Neutrophil (primary cell): ENCODE results near the gene CPD.
A peak's percentile ranks its signal among the peaks of the same experiment; 100 is the strongest.
"Not testable (repeated sequence)": the region's sequence is repeated elsewhere in the genome, so short reads cannot be mapped to it uniquely, and the experiment has no call there.

Source experiments
- H3K27ac ChIP-seq: fragments of 200-600 bp; sonication (generic); 2 replicates; pipeline ENCODE4 v1.5.1; 2016; ENCODE audit warnings: mild to moderate bottlenecking, moderate library complexity
- H3K27me3 ChIP-seq: fragments of 200-600 bp; sonication (generic); 2 replicates; pipeline ENCODE4 v1.6.0; 2016; ENCODE audit warnings: mild to moderate bottlenecking
- H3K36me3 ChIP-seq: fragments of 200-600 bp; sonication (generic); 2 replicates; pipeline ENCODE4 v1.5.1; 2017
- H3K4me1 ChIP-seq, 2 experiments: fragments of 200-600 bp in 1 of 2; sonication (generic) in 1 of 2; 1 replicate in 1 of 2; 2 replicates in 1 of 2; pipeline versions ENCODE4 v1.5.1 to v1.6.1; 2013 to 2016; ENCODE audit warnings: low read depth in 1 of 2, low read length in 1 of 2, mild to moderate bottlenecking in 1 of 2, moderate library complexity in 1 of 2; ENCODE audit not compliant: control insufficient read depth in 1 of 2, insufficient read depth in 1 of 2
- H3K4me3 ChIP-seq, 2 experiments: fragments of 200-600 bp in 1 of 2; sonication (generic) in 1 of 2; 1 replicate in 1 of 2; 2 replicates in 1 of 2; pipeline ENCODE4 v1.5.1; 2013 to 2016; ENCODE audit warnings: low read depth in 1 of 2, low read length in 1 of 2, mild to moderate bottlenecking in 1 of 2, moderate library complexity in 1 of 2
- H3K9me3 ChIP-seq: fragments of 200-600 bp; sonication (generic); 2 replicates; pipeline ENCODE4 v1.5.1; 2016
- CTCF ChIP-seq: fragments of 200-600 bp; sonication (generic); IDR thresholded peaks from 2 replicates; pipeline ENCODE4 v1.5.1; 2016; ENCODE audit warnings: antibody characterized with exemption

Gene CPD

GRCh38 chr17:30337393-30337999, 41.2 kb upstream of the CPD start:
- no peak for TF ChIP-seq CTCF

GRCh38 chr17:30339086-30339485, 39.6 kb upstream of the CPD start:
- Histone ChIP-seq H3K27me3 (no peaks in the 10 kb centered on the region), H3K4me1 (peaks cover 37 to 38% of the 10 kb centered on the region in 2 experiments), H3K36me3 (no peaks in the 10 kb centered on the region), H3K9me3 (no peaks in the 10 kb centered on the region), H3K27ac (peak overlapping the region; percentile 86), H3K4me3 (no peak overlapping the region)
- TF ChIP-seq CTCF = no peak

More at GRCh38 chr17:30337393-30337999, 41.2 kb upstream of the CPD start:
- Histone ChIP-seq H3K4me3 (no peak overlapping the region), H3K27me3 (no peaks in the 10 kb centered on the region), H3K9me3 (no peaks in the 10 kb centered on the region), H3K4me1 (peaks cover 24 to 30% of the 10 kb centered on the region in 2 experiments), H3K27ac (peak overlapping the region; percentile 86), H3K36me3 (no peaks in the 10 kb centered on the region)

GRCh38 chr17:30340801-30341356, 37.8 kb upstream of the CPD start:
- Histone ChIP-seq H3K27me3 (no peaks in the 10 kb centered on the region), H3K9me3 (no peaks in the 10 kb centered on the region), H3K4me1 (peaks cover 55 to 56% of the 10 kb centered on the region in 2 experiments), H3K36me3 (no peaks in the 10 kb centered on the region), H3K27ac (peak overlapping the region; percentile 86), H3K4me3 (no peak overlapping the region)
- TF ChIP-seq CTCF = no peak

DNA sequence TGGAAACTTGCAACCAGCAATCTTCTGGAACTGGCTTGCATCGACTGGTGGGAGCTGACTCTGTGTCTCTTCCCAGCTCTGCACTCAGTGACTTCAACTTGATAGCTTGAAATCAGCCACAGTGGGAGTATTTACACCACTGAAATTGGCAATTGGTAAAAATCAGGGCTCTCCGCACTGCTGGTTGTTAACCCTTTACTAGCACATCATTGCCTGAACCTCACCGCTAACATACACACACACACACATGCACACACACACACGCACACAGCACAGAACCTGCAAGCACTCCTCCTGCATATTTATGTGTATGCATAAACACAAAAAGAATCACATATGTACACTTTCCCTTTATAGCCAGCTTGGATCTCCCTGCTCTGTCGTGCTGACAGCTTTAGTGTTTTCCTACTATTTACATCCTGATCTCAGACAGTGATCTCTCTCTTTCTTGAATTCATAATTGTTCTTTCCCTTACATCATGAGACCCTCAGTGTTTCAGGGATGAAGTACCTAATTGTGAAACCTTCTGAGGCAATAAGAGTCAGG, 37.0 kb upstream of the CPD start:
- TF ChIP-seq CTCF = no peak
- peak overlapping the region; percentile 86 for H3K27ac ChIP-seq
- peaks cover 64 to 65% of the 10 kb centered on the region in 2 experiments for H3K4me1 ChIP-seq
- H3K36me3 ChIP-seq = no peaks in the 10 kb centered on the region
- H3K27me3 ChIP-seq = no peaks in the 10 kb centered on the region
- no peak overlapping the region for H3K4me3 ChIP-seq
- H3K9me3 ChIP-seq = no peaks in the 10 kb centered on the region

DNA sequence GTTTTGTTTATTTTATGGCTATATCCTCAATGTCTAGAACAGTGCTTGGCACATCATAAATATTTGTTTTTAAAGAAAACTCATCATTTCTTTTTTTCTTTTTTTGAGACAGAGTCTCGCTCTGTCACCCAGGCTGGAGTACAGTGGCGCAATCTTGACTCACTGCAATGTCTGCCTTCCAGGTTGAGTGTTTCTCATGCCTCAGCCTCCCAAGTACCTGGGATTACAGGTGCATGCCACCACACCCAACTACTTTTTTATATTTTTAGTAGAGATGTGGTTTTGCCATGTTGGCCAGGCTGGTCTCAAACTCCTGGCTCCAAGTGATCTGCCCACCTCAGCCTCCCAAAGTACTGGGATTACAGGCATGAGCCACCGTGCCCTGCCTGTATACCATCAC, 35.5 kb upstream of the CPD start:
- H3K9me3 ChIP-seq, H3K36me3 ChIP-seq: not testable (repeated sequence)
- H3K4me1 ChIP-seq = peaks cover 68 to 69% of the 10 kb centered on the region in 2 experiments

GRCh38 chr17:30343796-30344195, 34.9 kb upstream of the CPD start:
- H3K27me3 ChIP-seq = no peaks in the 10 kb centered on the region
- no peak for TF ChIP-seq CTCF
- H3K9me3 ChIP-seq = no peaks in the 10 kb centered on the region
- peak overlapping the region in 1 of 2 experiments; percentile 6 for H3K4me3 ChIP-seq
- H3K4me1 ChIP-seq = peaks cover 64 to 66% of the 10 kb centered on the region in 2 experiments
- peak overlapping the region; percentile 90 for H3K27ac ChIP-seq
- no peaks in the 10 kb centered on the region for H3K36me3 ChIP-seq

More for the DNA sequence above, 35.5 kb upstream of the CPD start:
- not testable (repeated sequence) for H3K4me3 ChIP-seq, H3K27me3 ChIP-seq
- H3K27ac ChIP-seq = peak overlapping the region; percentile 90
